Mucosa of stomach (tissue), 1 donor: ENCODE measurements around the gene GCLC.

Experiments used
- H3K27me3 ChIP-seq: one replicate; pipeline ENCODE4 v1.7.0; 2013; ENCODE audit warnings: mild to moderate bottlenecking, low read length; ENCODE audit not compliant: control insufficient read depth, insufficient read depth
- H3K36me3 ChIP-seq: one replicate; pipeline ENCODE4 v1.7.0; 2013; ENCODE audit warnings: low read length; ENCODE audit not compliant: control insufficient read depth, insufficient read depth
- H3K4me1 ChIP-seq: one replicate; pipeline ENCODE4 v1.7.0; 2013; ENCODE audit warnings: mild to moderate bottlenecking, low read length; ENCODE audit not compliant: control insufficient read depth, insufficient read depth
- H3K4me3 ChIP-seq: one replicate; pipeline ENCODE4 v1.7.0; 2013; ENCODE audit warnings: low read length
- H3K9ac ChIP-seq: one replicate; pipeline ENCODE4 v1.7.0; 2013; ENCODE audit warnings: mild to moderate bottlenecking, low read length, moderate library complexity
- H3K9me3 ChIP-seq: one replicate; pipeline ENCODE4 v1.7.0; 2013; ENCODE audit warnings: mild to moderate bottlenecking, low read length, moderate library complexity; ENCODE audit not compliant: control insufficient read depth
- donor health status: Pancreatic carcinoma.

GCLC gene

DNA sequence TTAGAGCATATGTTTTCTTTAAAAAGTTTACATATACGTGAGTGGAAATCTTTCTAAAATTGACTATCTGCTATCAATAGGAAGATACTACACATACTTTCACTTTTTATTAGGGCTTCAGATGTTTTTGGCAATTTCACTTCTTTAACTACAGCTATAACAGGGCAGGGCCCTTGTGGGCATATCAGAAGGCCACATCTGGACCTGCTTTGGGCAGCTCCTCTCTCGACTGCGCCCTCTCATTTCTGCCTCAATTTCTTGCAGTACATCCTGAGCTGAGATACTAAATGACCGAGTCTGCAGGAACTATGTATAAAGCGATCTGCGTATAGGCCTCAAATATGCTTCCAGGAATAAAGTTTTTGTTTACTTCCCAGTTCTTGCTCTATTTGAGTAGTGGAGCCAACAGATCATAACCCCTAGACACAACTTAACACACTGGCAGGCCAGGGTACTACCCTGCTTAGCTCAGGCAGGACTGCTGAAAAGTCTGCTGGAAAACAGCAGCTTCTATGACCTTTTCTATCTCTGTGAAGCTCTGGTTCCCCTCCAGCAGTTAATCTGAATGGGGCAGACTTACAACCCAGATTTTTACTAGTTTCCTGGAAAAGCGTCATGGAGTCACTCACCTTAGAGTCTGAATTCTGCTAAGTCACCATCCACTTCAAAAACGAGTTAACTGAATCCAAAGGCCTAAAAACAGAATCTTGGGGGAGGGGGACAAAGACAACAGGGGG lies 12.7 kb downstream of the GCLC start:
- Histone ChIP-seq H3K9ac (no peak overlapping the region), H3K9me3 (no peaks in the 10 kb centered on the region), H3K4me1 (peaks cover 18% of the 10 kb centered on the region), H3K27me3 (no peaks in the 10 kb centered on the region), H3K4me3 (no peak overlapping the region), H3K36me3 (no peaks in the 10 kb centered on the region)

DNA sequence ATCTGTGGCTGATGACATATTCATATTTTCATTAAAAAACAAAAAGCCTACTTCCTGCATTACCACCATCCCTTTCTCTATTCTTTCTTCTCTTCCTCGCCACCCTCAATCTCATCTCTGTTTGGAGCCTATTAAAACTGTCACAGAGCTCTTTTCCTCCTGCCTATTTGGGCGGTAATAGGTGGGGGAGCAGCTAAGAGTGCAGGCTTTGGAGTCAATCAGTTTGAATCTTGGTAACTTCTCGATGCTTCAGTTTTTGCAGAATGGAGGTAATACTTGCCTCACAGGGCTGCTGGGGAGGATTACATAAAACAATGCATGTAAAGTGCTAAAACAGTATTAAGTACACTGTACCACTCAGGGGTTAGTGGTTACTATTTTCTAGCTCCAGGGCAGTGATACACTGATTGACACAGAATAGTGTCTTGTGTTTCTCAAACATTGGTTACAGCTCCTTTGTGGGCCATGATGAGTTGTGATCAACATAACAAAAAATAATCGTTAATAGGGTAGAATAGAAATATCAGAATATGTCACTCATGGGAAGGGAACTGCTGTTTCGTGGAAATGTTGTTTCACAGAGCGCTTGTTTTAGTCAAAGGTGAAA lies 14.0 kb downstream of the GCLC start:
- no peaks in the 10 kb centered on the region for H3K9me3 ChIP-seq
- no peaks in the 10 kb centered on the region for H3K36me3 ChIP-seq
- no peak overlapping the region for H3K4me3 ChIP-seq
- H3K4me1 ChIP-seq: peaks cover 24% of the 10 kb centered on the region
- H3K27me3 ChIP-seq: no peaks in the 10 kb centered on the region
- H3K9ac ChIP-seq: no peak overlapping the region

DNA sequence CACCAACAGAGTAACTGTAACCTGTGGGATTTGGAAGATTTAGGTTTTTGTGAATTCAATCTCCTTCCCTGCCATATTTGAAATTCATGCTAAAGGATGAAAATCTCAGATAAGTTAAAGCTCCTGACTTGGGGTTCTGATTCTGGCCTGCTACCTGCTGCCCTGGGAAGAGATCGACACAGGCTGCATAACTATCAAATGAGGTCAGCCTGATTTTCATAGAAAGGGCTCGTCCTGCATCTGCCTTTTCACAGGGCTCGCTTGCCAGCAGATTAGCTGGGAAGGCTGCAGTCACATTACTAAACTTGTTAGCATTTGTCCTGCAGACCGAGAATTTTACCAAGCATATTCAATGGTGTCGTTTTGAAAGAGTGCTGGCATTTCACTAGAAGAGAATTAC lies 14.6 kb downstream of the GCLC start:
- H3K9ac ChIP-seq: no peak overlapping the region

DNA sequence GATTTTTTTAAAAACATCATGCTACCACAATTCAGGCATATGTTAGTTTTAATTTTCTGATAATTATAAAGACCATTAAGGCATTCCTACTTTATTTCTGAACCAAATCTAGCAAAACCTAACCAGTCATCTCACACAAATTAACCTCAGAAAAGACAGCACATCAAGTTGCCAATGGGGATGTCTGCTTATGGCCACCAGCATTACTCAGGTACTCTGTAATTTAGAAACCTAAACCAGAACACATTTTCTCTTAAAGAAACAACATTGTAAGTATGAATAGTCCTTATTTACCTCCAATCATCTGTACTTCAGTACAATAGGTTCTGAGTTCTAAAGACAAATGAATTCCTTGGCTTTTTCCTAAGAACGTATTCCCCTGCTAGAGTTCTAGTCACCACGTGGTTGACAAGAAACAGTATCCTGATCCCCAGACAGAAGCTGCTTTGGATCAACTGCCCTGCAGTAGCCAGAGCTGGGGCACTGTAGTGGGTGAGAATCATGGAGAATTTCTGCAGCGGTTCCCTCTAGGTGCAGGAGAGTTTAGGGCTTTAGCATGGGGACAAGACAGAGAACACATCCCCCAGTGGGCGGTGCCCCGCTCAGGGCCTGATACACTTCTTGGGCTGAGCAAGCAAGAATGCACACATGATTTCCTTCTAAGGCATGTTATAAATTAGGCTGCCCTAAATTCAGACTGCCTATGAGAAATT lies 15.4 kb downstream of the GCLC start:
- Histone ChIP-seq H3K36me3 (no peaks in the 10 kb centered on the region), H3K9ac (no peak overlapping the region), H3K4me3 (no peak overlapping the region), H3K9me3 (no peaks in the 10 kb centered on the region), H3K27me3 (no peaks in the 10 kb centered on the region), H3K4me1 (peaks cover 38% of the 10 kb centered on the region)

More for the DNA sequence above, 14.6 kb downstream of the GCLC start:
- no peaks in the 10 kb centered on the region for H3K27me3 ChIP-seq
- no peak overlapping the region for H3K4me3 ChIP-seq
- no peaks in the 10 kb centered on the region for H3K36me3 ChIP-seq
- H3K4me1 ChIP-seq: peaks cover 30% of the 10 kb centered on the region
- no peaks in the 10 kb centered on the region for H3K9me3 ChIP-seq

DNA sequence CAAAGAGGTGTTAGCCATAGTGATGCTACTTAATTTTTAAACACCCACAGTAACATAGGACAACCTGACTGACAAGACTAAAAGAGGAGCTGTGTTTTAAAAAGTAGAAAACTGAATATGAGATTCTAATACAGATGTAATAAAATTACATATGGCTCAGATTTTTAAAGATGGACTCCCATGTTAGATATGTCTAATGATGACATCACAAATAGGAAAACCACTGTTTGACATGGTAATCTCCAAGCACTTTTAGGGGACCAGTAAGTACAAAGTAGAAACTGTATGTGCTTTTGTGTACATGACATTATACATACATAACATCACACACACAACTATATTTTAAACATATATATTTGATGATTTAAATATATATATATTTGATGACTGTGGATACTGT lies 16.8 kb downstream of the GCLC start:
- H3K36me3 ChIP-seq: no peaks in the 10 kb centered on the region
- H3K27me3 ChIP-seq: no peaks in the 10 kb centered on the region
- H3K4me3 ChIP-seq: no peak overlapping the region
- H3K9me3 ChIP-seq: no peaks in the 10 kb centered on the region
- H3K4me1 ChIP-seq: peaks cover 51% of the 10 kb centered on the region
- H3K9ac ChIP-seq: no peak overlapping the region

DNA sequence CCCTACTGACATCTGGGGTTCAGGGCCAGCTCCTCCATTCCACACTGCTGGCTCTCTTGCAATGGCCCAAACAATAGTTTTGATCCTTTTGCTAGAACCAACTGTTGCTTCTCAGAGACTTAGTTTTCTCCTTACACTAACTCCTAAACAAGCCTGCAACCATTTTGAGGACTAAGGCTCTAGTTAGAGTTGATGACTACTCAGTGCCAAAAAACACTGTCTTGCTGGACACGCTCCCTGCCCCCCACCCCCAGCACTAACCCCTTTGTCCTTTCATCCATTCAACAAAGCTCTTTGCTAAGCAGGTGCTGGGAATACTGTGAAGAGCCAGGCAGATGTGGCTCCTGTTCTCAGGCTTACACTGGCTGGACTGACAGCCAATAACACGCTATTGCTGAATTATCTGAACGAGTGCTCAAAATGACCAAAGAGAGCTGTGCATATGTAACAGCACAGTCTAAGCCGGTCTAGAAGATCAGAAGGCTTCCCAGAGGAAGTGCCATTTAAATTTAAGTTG lies 17.6 kb downstream of the GCLC start:
- Histone ChIP-seq H3K27me3 (no peaks in the 10 kb centered on the region), H3K9me3 (no peaks in the 10 kb centered on the region), H3K4me1 (peaks cover 48% of the 10 kb centered on the region), H3K4me3 (no peak overlapping the region), H3K36me3 (no peaks in the 10 kb centered on the region), H3K9ac (no peak overlapping the region)

DNA sequence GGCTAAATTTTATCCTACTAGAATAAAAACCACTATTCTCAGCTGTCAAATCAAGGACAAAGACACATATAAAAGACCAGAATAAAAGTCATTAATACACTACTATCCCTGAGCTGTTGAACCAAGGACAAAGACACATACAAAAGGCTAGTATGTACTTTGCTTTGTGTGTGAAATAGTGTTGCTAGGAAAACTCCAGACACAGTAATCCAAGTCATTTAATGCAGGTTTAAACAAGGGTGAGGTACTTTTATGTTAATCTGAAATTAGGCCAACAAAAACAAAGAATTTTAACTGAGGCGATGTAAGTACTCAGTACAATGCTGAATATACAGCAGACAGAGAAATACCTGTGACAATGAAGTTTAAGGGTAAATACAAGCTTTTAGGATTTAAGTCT lies 18.9 kb downstream of the GCLC start:
- Histone ChIP-seq H3K36me3 (no peaks in the 10 kb centered on the region), H3K4me1 (peaks cover 39% of the 10 kb centered on the region)

DNA sequence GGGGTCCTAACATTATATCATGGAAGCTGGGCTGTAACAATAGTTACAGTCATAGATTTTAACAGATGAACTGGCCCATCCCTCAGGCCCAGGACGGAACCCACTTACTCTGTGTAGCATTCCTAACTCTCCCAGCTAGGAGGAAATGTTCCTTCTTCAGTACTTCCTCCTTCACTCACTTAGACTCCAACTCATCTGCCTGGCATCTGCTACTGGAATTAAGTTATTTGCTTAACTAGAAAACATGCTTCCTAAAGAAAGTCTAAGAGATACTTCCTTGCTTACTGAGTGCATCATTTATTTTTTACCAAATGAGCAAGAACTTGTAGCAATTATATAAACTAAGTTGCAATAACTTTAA lies 20.5 kb downstream of the GCLC start:
- Histone ChIP-seq H3K9me3 (no peaks in the 10 kb centered on the region), H3K27me3 (no peaks in the 10 kb centered on the region), H3K4me3 (no peak overlapping the region), H3K36me3 (no peaks in the 10 kb centered on the region), H3K9ac (no peak overlapping the region), H3K4me1 (peaks cover 39% of the 10 kb centered on the region)

More for the DNA sequence above, 18.9 kb downstream of the GCLC start:
- Histone ChIP-seq H3K4me3 (no peak overlapping the region), H3K27me3 (no peaks in the 10 kb centered on the region), H3K9me3 (no peaks in the 10 kb centered on the region), H3K9ac (no peak overlapping the region)

DNA sequence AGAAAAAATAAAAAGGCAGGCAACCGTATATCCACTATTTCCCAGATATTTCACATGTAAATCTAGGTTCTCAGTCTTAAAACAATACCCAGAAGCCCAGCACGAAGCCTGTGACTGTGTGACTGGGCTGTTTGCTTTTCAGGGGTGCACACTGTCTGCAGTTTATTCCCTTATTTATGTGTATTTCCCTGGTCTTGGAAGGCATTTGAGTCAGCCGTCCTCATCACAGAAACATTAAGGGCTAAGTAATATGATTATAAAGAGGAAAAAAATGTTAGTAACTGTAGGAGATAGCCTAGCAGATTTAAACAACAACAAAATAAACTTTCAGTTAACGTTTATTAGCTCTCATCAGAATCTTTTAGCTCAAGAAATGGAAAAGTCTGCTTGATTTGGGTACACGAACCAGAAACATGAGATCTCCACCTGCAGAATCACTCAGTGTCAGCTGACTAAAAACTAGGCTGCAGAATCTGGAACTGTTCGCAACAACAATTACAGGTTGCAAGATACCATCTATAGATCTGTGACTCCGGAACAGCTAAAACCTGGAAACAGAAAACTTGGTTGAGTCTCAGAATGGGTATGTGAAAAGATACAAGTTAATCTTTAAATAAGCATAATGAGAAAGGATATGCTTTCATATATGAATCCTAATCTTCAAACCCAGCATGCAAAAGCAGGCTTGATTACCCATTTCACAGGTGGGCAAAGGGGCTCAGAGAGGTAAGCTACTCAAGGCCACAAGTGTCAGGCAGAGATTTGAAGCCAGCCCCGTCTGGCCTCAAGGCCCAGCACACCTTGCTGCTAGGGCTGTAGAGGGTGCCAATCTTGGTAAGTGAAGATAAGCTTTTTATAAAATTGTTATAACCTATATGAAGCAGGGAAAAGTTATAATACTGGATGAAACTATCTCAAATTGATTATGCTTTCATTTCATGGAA lies 21.1 kb downstream of the GCLC start:
- Histone ChIP-seq H3K4me1 (peaks cover 39% of the 10 kb centered on the region), H3K27me3 (no peaks in the 10 kb centered on the region), H3K9me3 (no peaks in the 10 kb centered on the region), H3K4me3 (no peak overlapping the region), H3K36me3 (no peaks in the 10 kb centered on the region), H3K9ac (no peak overlapping the region)

DNA sequence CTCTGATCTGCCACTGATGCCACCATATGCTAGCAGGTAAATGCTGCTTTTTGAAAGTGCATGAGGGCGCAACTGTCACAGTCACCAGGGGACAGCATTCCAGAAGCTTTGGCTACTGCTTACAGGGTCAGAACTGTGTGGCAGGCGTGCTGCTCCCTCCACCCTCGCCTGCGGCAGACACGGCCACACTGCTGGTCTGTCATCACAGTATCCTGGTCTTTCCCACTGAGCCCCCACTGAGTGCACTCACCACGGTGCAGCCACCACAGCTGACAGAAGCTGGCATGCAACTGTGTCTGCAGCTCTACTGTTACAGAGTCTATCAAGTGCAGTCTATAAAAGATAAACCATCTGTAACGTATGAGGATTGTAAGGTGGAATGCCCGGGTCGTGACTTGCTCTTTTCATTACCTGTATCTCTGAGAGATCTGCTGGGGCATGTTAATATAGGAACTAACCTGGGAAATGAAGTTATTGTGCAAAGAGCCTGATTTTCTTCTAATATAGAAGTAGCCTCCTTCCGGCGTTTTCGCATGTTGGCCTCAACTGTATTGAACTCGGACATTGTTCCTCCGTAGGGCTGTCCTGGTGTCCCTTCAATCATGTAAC lies 24.5 kb downstream of the GCLC start:
- no peak overlapping the region for H3K4me3 ChIP-seq
- peaks cover 26% of the 10 kb centered on the region for H3K4me1 ChIP-seq
- no peak overlapping the region for H3K9ac ChIP-seq
- no peaks in the 10 kb centered on the region for H3K27me3 ChIP-seq
- H3K36me3 ChIP-seq: no peaks in the 10 kb centered on the region
- no peaks in the 10 kb centered on the region for H3K9me3 ChIP-seq

DNA sequence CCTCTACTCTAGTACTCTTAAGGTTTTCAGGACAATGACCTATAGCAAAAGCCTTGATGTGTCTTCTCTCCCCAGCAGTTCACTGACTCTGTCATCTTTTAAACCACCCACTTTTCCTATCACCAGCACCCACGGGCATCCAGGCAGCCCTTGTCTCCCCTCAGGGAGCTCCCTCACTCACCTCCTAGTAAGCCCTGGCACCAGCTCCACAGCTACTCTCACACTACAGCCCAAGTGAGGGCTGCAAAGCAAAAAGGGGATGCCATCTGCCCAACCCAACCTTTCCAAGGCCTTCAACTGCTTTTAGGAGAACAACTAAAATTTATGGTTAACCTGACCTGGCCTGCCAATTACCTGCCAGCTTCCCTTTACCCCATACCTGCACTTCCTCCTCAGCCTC lies 26.0 kb downstream of the GCLC start:
- H3K4me3 ChIP-seq: no peak overlapping the region
- H3K9ac ChIP-seq: no peak overlapping the region
- no peaks in the 10 kb centered on the region for H3K27me3 ChIP-seq
- no peaks in the 10 kb centered on the region for H3K36me3 ChIP-seq
- peaks cover 19% of the 10 kb centered on the region for H3K4me1 ChIP-seq
- no peaks in the 10 kb centered on the region for H3K9me3 ChIP-seq
